ACC112 (cell line): ENCODE results near the gene CIC.
"Not testable (repeated sequence)": the region's sequence is repeated elsewhere in the genome, so short reads cannot be mapped to it uniquely, and the experiment has no call there.

ENCODE experiments used
- H2AFZ ChIP-seq: fragments of 200-600 bp; sonication (generic); one replicate; pipeline ENCODE4 v1.6.0; 2017; ENCODE audit warnings: antibody characterized with exemption, low read length; ENCODE audit not compliant: unreplicated experiment
- H3K27ac ChIP-seq: fragments of 200-600 bp; sonication (generic); 2 replicates; pipeline ENCODE4 v1.5.1; 2014; ENCODE audit warnings: low read depth, mild to moderate bottlenecking, antibody characterized with exemption, low read length, moderate library complexity
- H3K27me3 ChIP-seq: fragments of 200-600 bp; sonication (generic); 2 replicates; pipeline ENCODE4 v1.6.1; 2014; ENCODE audit warnings: mild to moderate bottlenecking, antibody characterized with exemption, low read length, moderate library complexity, mixed read lengths; ENCODE audit not compliant: insufficient read depth
- H3K36me3 ChIP-seq: fragments of 200-600 bp; sonication (generic); 2 replicates; pipeline ENCODE4 v1.6.1; 2016; ENCODE audit warnings: mild to moderate bottlenecking, antibody characterized with exemption, low read length, moderate library complexity, mixed read lengths; ENCODE audit not compliant: insufficient read depth
- H3K4me1 ChIP-seq: fragments of 200-600 bp; sonication (generic); one replicate; pipeline ENCODE4 v1.6.1; 2016; ENCODE audit warnings: low read length, mixed read lengths; ENCODE audit not compliant: insufficient read depth, unreplicated experiment, control insufficient read depth
- H3K4me3 ChIP-seq: fragments of 200-600 bp; sonication (generic); 2 replicates; pipeline ENCODE4 v1.5.1; 2014; ENCODE audit warnings: mild to moderate bottlenecking, low read depth, low read length
- H3K79me2 ChIP-seq: fragments of 200-600 bp; sonication (generic); one replicate; pipeline ENCODE4 v1.6.0; 2016; ENCODE audit warnings: low read length; ENCODE audit not compliant: control insufficient read depth, unreplicated experiment, insufficient read depth

CIC gene

DNA sequence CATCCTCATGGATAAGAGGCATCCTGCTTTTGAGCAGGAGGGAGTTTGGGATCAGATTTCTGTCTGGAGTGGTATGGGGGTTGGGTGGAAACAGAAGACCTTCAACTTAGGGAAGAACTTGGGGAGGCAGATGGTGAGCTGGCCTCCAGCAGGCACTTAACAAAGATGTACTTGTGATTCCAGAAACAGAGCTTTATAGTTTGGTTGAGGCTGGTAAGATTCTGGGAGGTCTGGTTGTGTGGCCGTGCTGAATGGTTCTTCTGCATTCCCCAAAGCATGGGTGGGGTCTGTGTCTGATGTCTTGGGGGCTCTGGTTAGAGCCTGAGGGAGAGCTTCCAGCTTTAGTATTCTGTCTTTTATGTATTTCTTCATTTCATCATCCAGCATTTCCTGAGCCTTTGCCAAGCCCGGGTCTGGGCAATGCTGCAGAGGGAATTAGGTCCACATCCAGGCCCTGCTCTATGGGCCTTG lies 61.2 kb downstream of the CIC start:
- no peak overlapping the region for H3K27ac ChIP-seq
- H3K27me3 ChIP-seq: no peaks in the 10 kb centered on the region
- no peak overlapping the region for H2AFZ ChIP-seq

GRCh38 chr19:42331333-42331732 lies 62.3 kb downstream of the CIC start:
- not testable (repeated sequence) for H3K36me3 ChIP-seq, H3K27me3 ChIP-seq, H3K4me1 ChIP-seq, H3K79me2 ChIP-seq, H2AFZ ChIP-seq, H3K4me3 ChIP-seq, H3K27ac ChIP-seq

More for the DNA sequence above, 61.2 kb downstream of the CIC start:
- Histone ChIP-seq H3K36me3 (no peaks in the 10 kb centered on the region), H3K79me2 (peaks cover 4% of the 10 kb centered on the region), H3K4me1 (no peaks in the 10 kb centered on the region), H3K4me3 (no peak overlapping the region)

DNA sequence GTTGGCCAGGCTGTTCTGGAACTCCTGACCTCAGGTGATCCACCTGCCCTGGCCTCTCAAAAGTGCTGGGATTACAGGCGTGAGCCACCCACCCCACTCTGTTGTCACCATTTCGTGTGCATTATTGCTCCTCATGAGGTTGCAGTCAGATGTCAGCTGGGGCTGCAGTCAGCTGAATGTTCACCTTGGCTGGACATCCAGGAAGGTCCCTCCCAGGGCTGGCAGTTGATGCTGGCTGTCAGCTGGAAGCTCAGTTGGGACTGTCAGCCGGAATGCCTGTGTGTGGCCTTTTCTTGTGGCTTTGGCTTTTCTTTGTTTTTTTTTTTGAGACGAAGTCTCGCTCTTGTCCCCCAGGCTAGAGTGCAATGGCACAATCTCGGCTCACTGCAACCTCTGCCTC lies 63.0 kb downstream of the CIC start:
- no peak overlapping the region for H3K27ac ChIP-seq
- H3K4me1 ChIP-seq: no peaks in the 10 kb centered on the region
- no peaks in the 10 kb centered on the region for H3K79me2 ChIP-seq
- H3K4me3 ChIP-seq: no peak overlapping the region
- no peaks in the 10 kb centered on the region for H3K27me3 ChIP-seq
- no peak overlapping the region for H2AFZ ChIP-seq
- no peaks in the 10 kb centered on the region for H3K36me3 ChIP-seq

DNA sequence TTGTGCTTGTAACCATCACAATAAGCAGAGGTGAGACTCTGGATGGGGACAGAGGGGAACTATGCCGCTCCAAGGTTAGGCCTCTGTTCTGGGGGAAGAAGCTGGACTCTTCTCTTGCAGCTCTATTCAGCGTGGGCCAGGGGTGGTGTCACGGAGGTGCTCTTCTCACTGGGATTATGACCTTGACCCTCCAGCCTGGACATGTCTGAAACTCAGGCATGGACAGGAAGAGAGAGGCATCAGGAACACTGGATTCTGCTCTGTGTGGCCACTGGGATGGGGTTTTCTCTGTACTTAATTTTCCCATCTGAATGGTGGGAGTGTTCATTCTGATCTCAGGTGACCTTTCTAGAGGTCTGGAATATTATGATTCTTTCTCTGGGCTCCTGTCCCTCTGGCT lies 64.0 kb downstream of the CIC start:
- Histone ChIP-seq H3K4me3 (no peak overlapping the region), H3K36me3 (no peaks in the 10 kb centered on the region), H3K4me1 (no peaks in the 10 kb centered on the region), H3K27ac (no peak overlapping the region), H2AFZ (no peak overlapping the region), H3K79me2 (no peaks in the 10 kb centered on the region), H3K27me3 (no peaks in the 10 kb centered on the region)

GRCh38 chr19:42333975-42334696 lies 65.1 kb downstream of the CIC start:
- Histone ChIP-seq H3K27me3 (no peaks in the 10 kb centered on the region), H2AFZ (no peak overlapping the region), H3K79me2 (no peaks in the 10 kb centered on the region), H3K27ac (no peak overlapping the region), H3K36me3 (no peaks in the 10 kb centered on the region), H3K4me3 (no peak overlapping the region), H3K4me1 (no peaks in the 10 kb centered on the region)

- no peak overlapping the region for H2AFZ ChIP-seq
- no peaks in the 10 kb centered on the region for H3K36me3 ChIP-seq
- H3K27ac ChIP-seq: no peak overlapping the region
- H3K79me2 ChIP-seq: no peaks in the 10 kb centered on the region
- no peak overlapping the region for H3K4me3 ChIP-seq
- no peaks in the 10 kb centered on the region for H3K27me3 ChIP-seq
- no peaks in the 10 kb centered on the region for H3K4me1 ChIP-seq
Observed at GRCh38 chr19:42334697-42335373, 65.8 kb downstream of the CIC start.

- H3K4me1 ChIP-seq: no peaks in the 10 kb centered on the region
- H3K27me3 ChIP-seq: no peaks in the 10 kb centered on the region
- H3K79me2 ChIP-seq: no peaks in the 10 kb centered on the region
- H3K4me3 ChIP-seq: no peak overlapping the region
- no peaks in the 10 kb centered on the region for H3K36me3 ChIP-seq
- no peak overlapping the region for H3K27ac ChIP-seq
- H2AFZ ChIP-seq: no peak overlapping the region
Observed at GRCh38 chr19:42335374-42335936, 66.4 kb downstream of the CIC start.

DNA sequence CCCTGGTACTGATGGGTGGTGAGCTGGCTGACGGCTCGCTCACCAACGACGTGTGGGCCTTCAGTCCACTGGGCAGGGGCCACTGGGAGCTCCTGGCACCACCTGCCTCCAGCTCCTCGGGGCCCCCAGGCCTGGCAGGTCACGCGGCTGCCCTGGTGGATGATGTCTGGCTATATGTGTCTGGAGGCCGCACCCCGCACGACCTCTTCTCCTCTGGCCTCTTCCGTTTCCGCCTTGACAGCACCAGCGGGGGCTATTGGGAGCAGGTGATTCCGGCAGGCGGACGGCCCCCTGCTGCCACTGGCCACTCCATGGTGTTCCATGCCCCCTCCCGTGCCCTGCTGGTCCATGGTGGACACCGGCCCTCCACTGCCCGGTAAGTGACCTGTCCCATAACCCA lies 66.9 kb downstream of the CIC start:
- H3K27ac ChIP-seq: no peak overlapping the region
- H3K36me3 ChIP-seq: no peaks in the 10 kb centered on the region
- H3K4me3 ChIP-seq: no peak overlapping the region
- no peaks in the 10 kb centered on the region for H3K4me1 ChIP-seq
- H2AFZ ChIP-seq: no peak overlapping the region
- no peaks in the 10 kb centered on the region for H3K79me2 ChIP-seq
- H3K27me3 ChIP-seq: no peaks in the 10 kb centered on the region

DNA sequence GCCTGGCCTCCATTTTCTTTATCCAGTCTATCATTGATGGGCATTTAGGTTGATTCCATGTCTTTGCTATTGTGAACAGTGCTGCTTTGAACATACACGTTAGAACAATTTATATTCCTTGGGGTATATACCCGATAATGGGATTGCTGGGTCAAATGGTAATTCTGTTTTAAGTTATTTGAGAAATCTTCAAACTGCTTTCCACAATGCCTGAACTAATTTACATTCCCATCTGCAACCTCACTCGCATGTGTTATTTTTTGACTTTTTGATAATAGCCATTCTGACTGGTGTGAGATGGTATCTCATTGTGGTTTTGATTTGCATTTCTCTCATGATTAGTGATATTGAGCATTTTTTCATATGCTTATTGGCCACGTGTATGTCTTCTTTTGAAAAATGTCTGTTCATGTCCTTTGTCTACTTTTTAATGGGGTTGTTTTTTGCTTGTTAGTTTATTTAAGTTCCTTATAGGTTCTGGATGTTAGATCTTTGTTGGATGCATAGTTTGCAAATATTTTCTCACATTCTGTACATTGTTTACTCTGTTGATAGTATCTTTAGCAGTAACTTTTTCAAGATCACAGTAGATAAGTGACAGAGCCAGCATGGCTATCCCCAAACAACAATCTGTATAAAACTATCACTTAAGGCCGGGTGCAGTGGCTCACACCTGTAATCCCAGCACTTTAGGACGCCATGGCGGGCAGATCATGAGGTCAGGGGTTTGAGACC lies 70.2 kb downstream of the CIC start:
- H3K36me3 ChIP-seq, H2AFZ ChIP-seq, H3K27me3 ChIP-seq, H3K4me3 ChIP-seq, H3K79me2 ChIP-seq, H3K4me1 ChIP-seq, H3K27ac ChIP-seq: not testable (repeated sequence)

DNA sequence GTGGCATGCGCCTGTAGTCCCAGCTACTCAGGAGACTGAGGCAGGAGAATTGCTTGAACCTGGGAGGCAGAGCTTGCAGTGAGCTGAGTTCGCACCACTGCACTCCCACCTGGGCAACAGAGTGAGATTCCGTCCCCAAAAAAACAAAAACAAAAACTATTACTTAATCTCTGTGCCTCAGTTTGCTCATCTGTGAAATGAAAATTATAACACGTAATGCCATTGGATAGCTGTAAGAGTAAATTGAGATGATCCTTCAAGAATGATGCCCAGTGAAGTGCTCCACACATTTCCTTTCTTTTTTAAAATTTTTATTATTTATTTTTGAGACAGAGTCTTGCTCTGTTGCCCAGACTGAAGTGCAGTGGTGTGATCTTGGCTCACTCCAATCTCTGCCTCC lies 70.9 kb downstream of the CIC start:
- H2AFZ ChIP-seq, H3K4me3 ChIP-seq, H3K27me3 ChIP-seq, H3K4me1 ChIP-seq, H3K27ac ChIP-seq, H3K36me3 ChIP-seq, H3K79me2 ChIP-seq: not testable (repeated sequence)
